Heart left ventricle (tissue), 13 donors: Measurements from ENCODE around the gene TP53TG5.

Experiments
- POLR2A ChIP-seq, 2 donors: fragments of 450-650 bp; IDR thresholded peaks; one replicate each; pipeline ENCODE4 v1.6.1; 2017; ENCODE audit warnings: antibody characterized with exemption in 2 of 2, mild to moderate bottlenecking in 2 of 2, moderate library complexity in 2 of 2
- TF ChIP-seq, protein P1 (sequence below), 12 donors: fragments of 200-600 bp; sonication (generic) in 4 of 12; IDR thresholded peaks; one replicate each; pipeline versions ENCODE4 v1.5.0 to v1.8.0; 2018 to 2022; ENCODE audit warnings: antibody characterized with exemption in 12 of 12, mild to moderate bottlenecking in 5 of 12
- donor health status: ischemic (EF 13 %, LVEDD 7.1; RV severe dilation, severe dysfunction).
- donor health status: DM: no; HTN: yes; CAD: no.
- donor health status: DM: no; HTN: no; CAD: no.
- donor health status: ischemic (EF 25% LVEDD 6.9; RV normal size, moderate dysfunction).
- donor health status: ischemic (EF 25% LVEDD 5.7; RV mildly dilated, moderate dysfunction).
- donor health status: ischemic (EF 35%, LVEDD 5.7; RV mildly dilated, moderate dysfunction).
- donor health status: nonischemic (EF 11% LVEDD 7.7; RV severe dilation, severe dysfunction).
- donor health status: DM: yes; HTN: yes; CAD: no.
- donor health status: PGD.
- donor health status: ischemic (EF 29% LVEDD 5.4; RV normal size, mild dysfunction).
- donor health status: nonischemic (EF 23%, LVEDD 6.1; RV moderate dilation, normal function).

DNA sequence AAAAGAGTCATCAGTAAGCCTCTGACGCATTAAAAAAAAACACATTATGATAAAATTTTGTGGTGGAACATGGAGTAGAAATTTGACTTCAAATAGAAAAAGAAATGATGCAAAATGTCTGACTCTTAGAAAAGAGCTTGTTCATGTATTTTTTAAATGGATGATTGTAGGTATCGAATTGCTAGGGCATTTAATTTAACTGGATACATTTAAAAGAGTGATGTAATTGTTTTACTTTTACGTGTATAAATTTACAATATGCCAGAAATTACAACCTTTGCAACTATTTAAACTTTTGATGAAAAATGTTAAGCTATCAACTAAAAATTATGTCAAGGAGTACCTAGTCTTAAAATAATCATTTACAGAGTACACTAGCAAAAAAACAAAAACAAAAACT is 25.4 kb downstream of the TP53TG5 start:
- TF ChIP-seq, protein P1, sequence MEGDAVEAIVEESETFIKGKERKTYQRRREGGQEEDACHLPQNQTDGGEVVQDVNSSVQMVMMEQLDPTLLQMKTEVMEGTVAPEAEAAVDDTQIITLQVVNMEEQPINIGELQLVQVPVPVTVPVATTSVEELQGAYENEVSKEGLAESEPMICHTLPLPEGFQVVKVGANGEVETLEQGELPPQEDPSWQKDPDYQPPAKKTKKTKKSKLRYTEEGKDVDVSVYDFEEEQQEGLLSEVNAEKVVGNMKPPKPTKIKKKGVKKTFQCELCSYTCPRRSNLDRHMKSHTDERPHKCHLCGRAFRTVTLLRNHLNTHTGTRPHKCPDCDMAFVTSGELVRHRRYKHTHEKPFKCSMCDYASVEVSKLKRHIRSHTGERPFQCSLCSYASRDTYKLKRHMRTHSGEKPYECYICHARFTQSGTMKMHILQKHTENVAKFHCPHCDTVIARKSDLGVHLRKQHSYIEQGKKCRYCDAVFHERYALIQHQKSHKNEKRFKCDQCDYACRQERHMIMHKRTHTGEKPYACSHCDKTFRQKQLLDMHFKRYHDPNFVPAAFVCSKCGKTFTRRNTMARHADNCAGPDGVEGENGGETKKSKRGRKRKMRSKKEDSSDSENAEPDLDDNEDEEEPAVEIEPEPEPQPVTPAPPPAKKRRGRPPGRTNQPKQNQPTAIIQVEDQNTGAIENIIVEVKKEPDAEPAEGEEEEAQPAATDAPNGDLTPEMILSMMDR (IDR thresholded peaks at IDR 0.05) = no peak
- TF ChIP-seq POLR2A (IDR thresholded peaks at IDR 0.05) = no peak
